Neuronal stem cell (in vitro differentiated cells): ENCODE results near the gene WDR59.

Experiments
- DNase-seq: peaks from one replicate; pipeline ENCODE4 v3.0.0-alpha.2; 2013; ENCODE audit warnings: low spot score
- H2AFZ ChIP-seq: one replicate; pipeline ENCODE4 v1.6.1; 2013; ENCODE audit warnings: mild to moderate bottlenecking, low read length, inconsistent platforms
- H2AK5ac ChIP-seq: 2 replicates; pipeline ENCODE4 v1.6.1; 2013; ENCODE audit warnings: low read depth, mild to moderate bottlenecking, inconsistent platforms, low read length, moderate library complexity, mixed read lengths
- H2BK120ac ChIP-seq: 2 replicates; pipeline ENCODE4 v1.6.1; 2013; ENCODE audit warnings: low read depth, mild to moderate bottlenecking, inconsistent platforms, low read length, moderate library complexity, mixed read lengths
- H2BK12ac ChIP-seq: one replicate; pipeline ENCODE4 v1.6.1; 2013; ENCODE audit warnings: low read length, inconsistent platforms
- H2BK15ac ChIP-seq: 2 replicates; pipeline ENCODE4 v1.6.1; 2013; ENCODE audit warnings: mild to moderate bottlenecking, low read length, inconsistent platforms, mixed read lengths
- H2BK5ac ChIP-seq: one replicate; pipeline ENCODE4 v1.6.1; 2013; ENCODE audit warnings: inconsistent platforms, mild to moderate bottlenecking, low read length, moderate library complexity
- H3K14ac ChIP-seq: one replicate; pipeline ENCODE4 v1.6.1; 2013; ENCODE audit warnings: low read length, inconsistent platforms
- H3K18ac ChIP-seq: 2 replicates; pipeline ENCODE4 v1.6.1; 2013; ENCODE audit warnings: low read length, inconsistent platforms
- H3K23ac ChIP-seq: 2 replicates; pipeline ENCODE4 v1.6.1; 2013; ENCODE audit warnings: low read depth, mild to moderate bottlenecking, mixed read lengths, low read length, inconsistent platforms; ENCODE audit not compliant: poor library complexity
- H3K27ac ChIP-seq: replicated peaks from 3 replicates; pipeline ENCODE4 v1.5.1; 2013; ENCODE audit warnings: low read length, inconsistent platforms
- H3K27me3 ChIP-seq, 3 experiments: 2 replicates each; pipeline ENCODE4 v1.6.1; 2013; ENCODE audit warnings: low read length in 3 of 3, mild to moderate bottlenecking in 2 of 3, inconsistent platforms in 1 of 3, low read depth in 1 of 3, mixed read lengths in 1 of 3, moderate library complexity in 1 of 3; ENCODE audit not compliant: control insufficient read depth in 3 of 3, insufficient read depth in 3 of 3
- H3K36me3 ChIP-seq, 2 donors: replicated peaks in 1 of 2; 2 replicates each; pipeline ENCODE4 v1.6.1; 2013; ENCODE audit warnings: low read length in 2 of 2; ENCODE audit not compliant: control insufficient read depth in 2 of 2, insufficient read depth in 2 of 2
- H3K4ac ChIP-seq: 2 replicates; pipeline ENCODE4 v1.6.1; 2013; ENCODE audit warnings: inconsistent platforms, mild to moderate bottlenecking, low read length, moderate library complexity
- H3K4me1 ChIP-seq, 2 donors: 1 replicate in 1 of 2; 2 replicates in 1 of 2; pipeline ENCODE4 v1.6.1; 2013; ENCODE audit warnings: low read length in 2 of 2, low read depth in 1 of 2; ENCODE audit not compliant: control insufficient read depth in 2 of 2, insufficient read depth in 1 of 2
- H3K4me2 ChIP-seq: one replicate; pipeline ENCODE4 v1.6.1; 2013; ENCODE audit warnings: mild to moderate bottlenecking, low read length, inconsistent platforms; ENCODE audit not compliant: insufficient read depth, poor library complexity, severe bottlenecking
- H3K4me3 ChIP-seq, 2 donors: 2 replicates each; pipeline ENCODE4 v1.5.1; 2013; ENCODE audit warnings: low read length in 2 of 2, mild to moderate bottlenecking in 2 of 2, inconsistent platforms in 1 of 2, moderate library complexity in 1 of 2
- H3K79me1 ChIP-seq: one replicate; pipeline ENCODE4 v1.6.1; 2013; ENCODE audit warnings: low read depth, mild to moderate bottlenecking, inconsistent platforms, low read length, moderate library complexity
- H3K9ac ChIP-seq: one replicate; pipeline ENCODE4 v1.6.1; 2013; ENCODE audit warnings: mild to moderate bottlenecking, low read depth, low read length, inconsistent platforms; ENCODE audit not compliant: poor library complexity
- H3K9me3 ChIP-seq, 2 donors: replicated peaks in 1 of 2; 2 replicates each; pipeline versions ENCODE3 to v1.6.1; 2013; ENCODE audit warnings: low read length in 2 of 2, mild to moderate bottlenecking in 2 of 2, inconsistent platforms in 1 of 2, low read depth in 1 of 2, mixed read lengths in 1 of 2, moderate library complexity in 1 of 2; ENCODE audit not compliant: control insufficient read depth in 2 of 2, insufficient read depth in 1 of 2
- H4K8ac ChIP-seq: one replicate; pipeline ENCODE4 v1.6.1; 2013; ENCODE audit warnings: low read depth, mild to moderate bottlenecking, inconsistent platforms, low read length, moderate library complexity
- H4K91ac ChIP-seq: one replicate; pipeline ENCODE4 v1.6.1; 2013; ENCODE audit warnings: low read length, low read depth, mild to moderate bottlenecking, inconsistent platforms; ENCODE audit not compliant: poor library complexity
- WGBS, 2 donors: extraction: QIAGEN DNeasy Blood & Tissue Kit; methylation state at CpG; one replicate each; pipeline ENCODE4 v1.1.7; 2013; ENCODE audit warnings: missing lambda C conversion rate in 2 of 2, mixed read lengths in 1 of 2; ENCODE audit not compliant: insufficient read length in 2 of 2, insufficient replicate concordance in 1 of 2; ENCODE audit errors: extremely low coverage in 2 of 2; 5-methylcytosine and 5-hydroxymethylcytosine counted together

Gene WDR59

GRCh38 chr16:74923766-74924460 lies 61.0 kb downstream of the WDR59 start:
- H3K18ac ChIP-seq: no peak overlapping the region
- H2BK12ac ChIP-seq: no peak overlapping the region
- no peak overlapping the region for H2BK5ac ChIP-seq
- H3K4me3 ChIP-seq: no peak overlapping the region
- WGBS, 2 donors: no CpG with 5 or more reads among the region's 10 CpGs
- no peak overlapping the region for H3K23ac ChIP-seq
- no peak overlapping the region for H3K9ac ChIP-seq
- H3K27me3 ChIP-seq: no peaks in the 10 kb centered on the region
- H2AFZ ChIP-seq: no peak overlapping the region
- H3K27ac ChIP-seq: no peak overlapping the region
- H3K9me3 ChIP-seq: no peaks in the 10 kb centered on the region
- no peak overlapping the region for H3K4me2 ChIP-seq
- no peak overlapping the region for H4K8ac ChIP-seq
- H3K79me1 ChIP-seq: no peaks in the 10 kb centered on the region
- H3K14ac ChIP-seq: no peak overlapping the region
- no peak overlapping the region for H2AK5ac ChIP-seq
- no peaks in the 10 kb centered on the region for H3K4me1 ChIP-seq
- H3K4ac ChIP-seq: no peak overlapping the region
- H2BK120ac ChIP-seq: no peak overlapping the region
- no peak overlapping the region for H2BK15ac ChIP-seq
- peaks cover 13 to 74% of the 10 kb centered on the region in 2 donors for H3K36me3 ChIP-seq
- no peak overlapping the region for H4K91ac ChIP-seq
- no peak for DNase-seq

DNA sequence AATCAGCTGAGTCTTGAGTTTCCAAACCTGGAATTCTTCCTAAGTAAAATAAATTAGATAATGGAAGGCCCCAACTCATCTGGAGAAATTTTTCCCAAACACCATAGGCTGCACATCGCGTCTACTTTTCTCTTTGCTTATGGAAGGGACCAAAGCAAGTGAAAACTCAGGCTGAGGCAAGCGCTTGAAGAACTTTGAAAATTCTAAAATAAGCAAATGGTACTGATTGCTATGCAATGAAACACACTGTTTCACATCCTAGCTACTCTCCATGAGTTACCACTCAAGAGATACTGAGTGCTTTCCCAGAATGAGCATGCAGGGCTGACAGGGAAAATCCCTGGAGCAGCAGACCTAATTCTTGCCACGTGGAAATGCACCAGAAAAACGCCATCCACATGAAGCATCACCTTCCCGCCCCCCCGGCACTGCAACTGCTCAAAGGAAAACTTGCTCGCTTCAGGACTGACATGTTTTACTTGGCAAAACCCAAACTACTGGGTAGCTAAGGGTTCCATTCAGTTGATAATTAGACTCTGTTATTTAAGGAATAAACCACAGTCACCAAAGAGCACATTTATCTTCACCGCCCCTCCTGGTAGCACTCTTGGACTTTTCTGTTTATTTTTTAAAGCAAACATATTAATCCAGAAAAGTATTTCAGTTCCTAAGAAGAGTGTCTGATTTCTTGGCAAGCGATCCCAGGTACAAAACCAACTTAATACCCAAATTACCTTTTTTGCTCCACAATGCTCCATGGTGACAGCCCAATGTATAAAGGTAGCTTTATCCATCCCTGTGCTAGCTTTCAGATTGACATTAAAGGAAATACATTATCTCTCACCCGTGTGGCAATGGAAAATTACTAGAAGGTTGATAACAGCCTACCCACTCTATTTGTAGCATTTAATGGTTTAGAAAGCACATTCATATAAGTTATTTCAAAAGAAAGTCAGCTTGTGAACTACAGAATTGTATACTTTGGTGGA lies 62.5 kb downstream of the WDR59 start:
- Histone ChIP-seq H3K4me1 (no peaks in the 10 kb centered on the region), H3K27ac (no peak overlapping the region), H3K4ac (no peak overlapping the region), H4K91ac (no peak overlapping the region), H2BK15ac (no peak overlapping the region), H3K4me3 (no peak overlapping the region), H3K4me2 (no peak overlapping the region), H3K18ac (no peak overlapping the region), H2BK120ac (no peak overlapping the region), H3K9ac (no peak overlapping the region), H3K14ac (no peak overlapping the region), H4K8ac (no peak overlapping the region), H2BK5ac (no peak overlapping the region), H2BK12ac (no peak overlapping the region), H2AK5ac (no peak overlapping the region), H3K23ac (no peak overlapping the region), H3K79me1 (no peaks in the 10 kb centered on the region), H3K36me3 (peaks cover 18 to 80% of the 10 kb centered on the region in 2 donors), H3K27me3 (no peaks in the 10 kb centered on the region), H2AFZ (no peak overlapping the region), H3K9me3 (no peaks in the 10 kb centered on the region)
- no CpG with 5 or more reads among the region's 11 CpGs for WGBS, 2 donors
- DNase-seq: no peak

DNA sequence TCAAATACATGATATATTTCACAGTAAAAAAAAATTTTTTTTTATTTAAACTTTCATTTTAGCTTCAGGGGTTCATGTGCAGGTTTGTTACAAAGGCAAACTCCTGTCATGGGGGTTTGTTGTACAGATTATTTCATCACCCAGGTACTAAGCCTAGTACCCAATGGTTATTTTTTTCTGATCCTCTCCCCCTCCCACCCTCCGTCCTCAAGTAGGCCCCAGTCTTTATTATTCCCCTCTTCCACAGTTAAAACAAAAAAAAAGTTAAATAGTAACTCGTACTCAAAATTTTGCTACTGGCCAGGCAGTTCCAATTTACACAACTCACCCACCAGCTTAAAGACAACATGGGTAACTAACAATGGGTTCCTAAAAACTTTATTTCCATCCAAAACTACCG lies 63.9 kb downstream of the WDR59 start:
- peaks cover 18 to 85% of the 10 kb centered on the region in 2 donors for H3K36me3 ChIP-seq
- no peak overlapping the region for H3K14ac ChIP-seq
- no peak overlapping the region for H2BK12ac ChIP-seq
- no peak for DNase-seq
- no peak overlapping the region for H2BK120ac ChIP-seq
- no peak overlapping the region for H3K9ac ChIP-seq
- H3K4me1 ChIP-seq: no peaks in the 10 kb centered on the region
- H4K91ac ChIP-seq: no peak overlapping the region
- H3K23ac ChIP-seq: no peak overlapping the region
- no peak overlapping the region for H3K4ac ChIP-seq
- H2BK5ac ChIP-seq: no peak overlapping the region
- H3K9me3 ChIP-seq: no peaks in the 10 kb centered on the region
- WGBS, 2 donors: no CpG with 5 or more reads among the region's 3 CpGs
- H3K18ac ChIP-seq: no peak overlapping the region
- no peak overlapping the region for H4K8ac ChIP-seq
- H3K27me3 ChIP-seq: no peaks in the 10 kb centered on the region
- no peak overlapping the region for H3K4me2 ChIP-seq
- H3K79me1 ChIP-seq: no peaks in the 10 kb centered on the region
- no peak overlapping the region for H3K4me3 ChIP-seq
- H2AK5ac ChIP-seq: no peak overlapping the region
- no peak overlapping the region for H2AFZ ChIP-seq
- no peak overlapping the region for H3K27ac ChIP-seq
- no peak overlapping the region for H2BK15ac ChIP-seq

- Histone ChIP-seq H3K79me1 (no peaks in the 10 kb centered on the region), H2BK5ac (no peak overlapping the region), H3K36me3 (peaks cover 31 to 87% of the 10 kb centered on the region in 2 donors), H4K91ac (no peak overlapping the region), H3K14ac (no peak overlapping the region), H3K23ac (no peak overlapping the region), H2BK15ac (no peak overlapping the region), H3K9ac (no peak overlapping the region), H3K4me2 (no peak overlapping the region), H3K9me3 (peaks cover 14 to 46% of the 10 kb centered on the region in 2 donors), H3K18ac (no peak overlapping the region), H3K4me1 (no peaks in the 10 kb centered on the region), H2BK120ac (no peak overlapping the region), H3K27me3 (no peaks in the 10 kb centered on the region), H4K8ac (no peak overlapping the region), H3K4me3 (no peak overlapping the region), H2AK5ac (no peak overlapping the region), H2BK12ac (no peak overlapping the region), H2AFZ (no peak overlapping the region), H3K27ac (no peak overlapping the region), H3K4ac (no peak overlapping the region)
- whole genome bisulfite sequencing, 2 donors: no CpG with 5 or more reads among the region's 6 CpGs
- DNase-seq: no peak
Observed at GRCh38 chr16:74909665-74910064, 75.3 kb downstream of the WDR59 start.
